ENCODE measurements around the gene UBB. TPM values are rescaled to one million over a fixed set of nuclear protein-coding genes. Genes with fewer than 3 reads are reported as not detected.

Gene UBB
- total RNA-seq, 1 donor: 1,199 TPM

DNA sequence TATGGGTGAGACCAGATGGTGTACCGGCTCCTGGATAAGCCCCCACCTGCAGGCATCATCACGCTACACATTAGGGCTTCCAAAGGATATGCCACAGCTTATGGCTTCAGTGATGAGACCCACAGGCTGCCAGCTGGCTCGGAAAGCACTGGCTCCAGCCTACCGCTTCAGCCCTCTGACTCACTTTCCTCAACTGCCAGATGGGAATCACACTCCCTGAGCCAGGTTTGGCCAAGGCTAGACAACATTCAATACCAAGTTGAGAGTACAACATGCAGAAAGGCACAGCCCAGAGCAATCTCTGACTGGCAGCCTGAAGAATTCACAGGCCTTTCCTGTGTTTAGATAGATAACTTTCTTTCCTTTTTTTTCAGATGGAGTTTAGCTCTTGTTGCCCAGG, 37.9 kb upstream of the UBB start:
- H3K4me2 ChIP-seq (ENCODE audit: insufficient read depth, low read length): no peak overlapping the region
- no peaks in the 10 kb centered on the region for H3K27me3 ChIP-seq (ENCODE audit: insufficient read depth, low read length)
- no peaks in the 10 kb centered on the region for H4K20me1 ChIP-seq (ENCODE audit: insufficient read depth, low read length)
- H3K9me3 ChIP-seq (ENCODE audit: low read depth, low read length): no peaks in the 10 kb centered on the region
- H3K4me1 ChIP-seq (ENCODE audit: insufficient read depth, low read length): no peaks in the 10 kb centered on the region
- DNase-seq (ENCODE audit: insufficient read length, low spot score, missing footprints): peak; percentile 73
- no peaks in the 10 kb centered on the region for H3K79me2 ChIP-seq (ENCODE audit: insufficient read depth, low read length)
- TF ChIP-seq, protein P1, sequence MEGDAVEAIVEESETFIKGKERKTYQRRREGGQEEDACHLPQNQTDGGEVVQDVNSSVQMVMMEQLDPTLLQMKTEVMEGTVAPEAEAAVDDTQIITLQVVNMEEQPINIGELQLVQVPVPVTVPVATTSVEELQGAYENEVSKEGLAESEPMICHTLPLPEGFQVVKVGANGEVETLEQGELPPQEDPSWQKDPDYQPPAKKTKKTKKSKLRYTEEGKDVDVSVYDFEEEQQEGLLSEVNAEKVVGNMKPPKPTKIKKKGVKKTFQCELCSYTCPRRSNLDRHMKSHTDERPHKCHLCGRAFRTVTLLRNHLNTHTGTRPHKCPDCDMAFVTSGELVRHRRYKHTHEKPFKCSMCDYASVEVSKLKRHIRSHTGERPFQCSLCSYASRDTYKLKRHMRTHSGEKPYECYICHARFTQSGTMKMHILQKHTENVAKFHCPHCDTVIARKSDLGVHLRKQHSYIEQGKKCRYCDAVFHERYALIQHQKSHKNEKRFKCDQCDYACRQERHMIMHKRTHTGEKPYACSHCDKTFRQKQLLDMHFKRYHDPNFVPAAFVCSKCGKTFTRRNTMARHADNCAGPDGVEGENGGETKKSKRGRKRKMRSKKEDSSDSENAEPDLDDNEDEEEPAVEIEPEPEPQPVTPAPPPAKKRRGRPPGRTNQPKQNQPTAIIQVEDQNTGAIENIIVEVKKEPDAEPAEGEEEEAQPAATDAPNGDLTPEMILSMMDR (IDR thresholded peaks at IDR 0.05; ENCODE audit: extremely low read depth, low read depth, low read length): no peak
- H3K4me3 ChIP-seq (ENCODE audit: insufficient read depth, low read length): no peak overlapping the region
- no peak overlapping the region for H2AFZ ChIP-seq (ENCODE audit: low read length)
- H3K36me3 ChIP-seq (ENCODE audit: insufficient read depth, low read length): peaks cover 14% of the 10 kb centered on the region
- no peak overlapping the region for H3K27ac ChIP-seq (ENCODE audit: low read depth, low read length)

- Histone ChIP-seq H3K9me3 (ENCODE audit: low read depth, low read length) (no peaks in the 10 kb centered on the region), H3K36me3 (ENCODE audit: insufficient read depth, low read length) (peaks cover 15% of the 10 kb centered on the region), H3K4me1 (ENCODE audit: insufficient read depth, low read length) (no peaks in the 10 kb centered on the region), H3K27me3 (ENCODE audit: insufficient read depth, low read length) (no peaks in the 10 kb centered on the region), H3K79me2 (ENCODE audit: insufficient read depth, low read length) (no peaks in the 10 kb centered on the region), H3K27ac (ENCODE audit: low read depth, low read length) (no peak overlapping the region), H3K4me3 (ENCODE audit: insufficient read depth, low read length) (no peak overlapping the region), H2AFZ (ENCODE audit: low read length) (no peak overlapping the region), H3K4me2 (ENCODE audit: insufficient read depth, low read length) (no peak overlapping the region), H4K20me1 (ENCODE audit: insufficient read depth, low read length) (no peaks in the 10 kb centered on the region)
- TF ChIP-seq, protein P1 (IDR thresholded peaks at IDR 0.05; ENCODE audit: extremely low read depth, low read depth, low read length): no peak
- no peak for DNase-seq (ENCODE audit: insufficient read length, low spot score, missing footprints)
These were observed 37.3 kb upstream of the UBB start for GRCh38 chr17:16343569-16343968.

GRCh38 chr17:16345565-16345964, 35.3 kb upstream of the UBB start:
- DNase-seq (ENCODE audit: insufficient read length, low spot score, missing footprints): no peak
- TF ChIP-seq, protein P1 (IDR thresholded peaks at IDR 0.05; ENCODE audit: extremely low read depth, low read depth, low read length): no peak
- H2AFZ ChIP-seq (ENCODE audit: low read length): no peak overlapping the region
- H3K27ac ChIP-seq (ENCODE audit: low read depth, low read length): no peak overlapping the region
- H4K20me1 ChIP-seq (ENCODE audit: insufficient read depth, low read length): no peaks in the 10 kb centered on the region
- H3K79me2 ChIP-seq (ENCODE audit: insufficient read depth, low read length): no peaks in the 10 kb centered on the region
- no peaks in the 10 kb centered on the region for H3K9me3 ChIP-seq (ENCODE audit: low read depth, low read length)
- peaks cover 19% of the 10 kb centered on the region for H3K36me3 ChIP-seq (ENCODE audit: insufficient read depth, low read length)
- no peaks in the 10 kb centered on the region for H3K4me1 ChIP-seq (ENCODE audit: insufficient read depth, low read length)
- no peaks in the 10 kb centered on the region for H3K27me3 ChIP-seq (ENCODE audit: insufficient read depth, low read length)
- H3K4me2 ChIP-seq (ENCODE audit: insufficient read depth, low read length): no peak overlapping the region
- H3K4me3 ChIP-seq (ENCODE audit: insufficient read depth, low read length): no peak overlapping the region

- H4K20me1 ChIP-seq (ENCODE audit: insufficient read depth, low read length): no peaks in the 10 kb centered on the region
- DNase-seq (ENCODE audit: insufficient read length, low spot score, missing footprints): no peak
- H2AFZ ChIP-seq (ENCODE audit: low read length): no peak overlapping the region
- H3K36me3 ChIP-seq (ENCODE audit: insufficient read depth, low read length): peaks cover 19% of the 10 kb centered on the region
- no peaks in the 10 kb centered on the region for H3K27me3 ChIP-seq (ENCODE audit: insufficient read depth, low read length)
- TF ChIP-seq, protein P1 (IDR thresholded peaks at IDR 0.05; ENCODE audit: extremely low read depth, low read depth, low read length): no peak
- H3K4me1 ChIP-seq (ENCODE audit: insufficient read depth, low read length): peaks cover 5% of the 10 kb centered on the region
- H3K27ac ChIP-seq (ENCODE audit: low read depth, low read length): no peak overlapping the region
- H3K4me2 ChIP-seq (ENCODE audit: insufficient read depth, low read length): no peak overlapping the region
- no peak overlapping the region for H3K4me3 ChIP-seq (ENCODE audit: insufficient read depth, low read length)
- H3K79me2 ChIP-seq (ENCODE audit: insufficient read depth, low read length): peaks cover 4% of the 10 kb centered on the region
- no peaks in the 10 kb centered on the region for H3K9me3 ChIP-seq (ENCODE audit: low read depth, low read length)
These were observed 34.1 kb upstream of the UBB start for GRCh38 chr17:16346721-16347271.

Measured in osteoblast (primary cell).